ENCODE measurements around the gene PNPO.
"Not testable (repeated sequence)": the region's sequence is repeated elsewhere in the genome, so short reads cannot be mapped to it uniquely, and the experiment has no call there.

PNPO gene

DNA sequence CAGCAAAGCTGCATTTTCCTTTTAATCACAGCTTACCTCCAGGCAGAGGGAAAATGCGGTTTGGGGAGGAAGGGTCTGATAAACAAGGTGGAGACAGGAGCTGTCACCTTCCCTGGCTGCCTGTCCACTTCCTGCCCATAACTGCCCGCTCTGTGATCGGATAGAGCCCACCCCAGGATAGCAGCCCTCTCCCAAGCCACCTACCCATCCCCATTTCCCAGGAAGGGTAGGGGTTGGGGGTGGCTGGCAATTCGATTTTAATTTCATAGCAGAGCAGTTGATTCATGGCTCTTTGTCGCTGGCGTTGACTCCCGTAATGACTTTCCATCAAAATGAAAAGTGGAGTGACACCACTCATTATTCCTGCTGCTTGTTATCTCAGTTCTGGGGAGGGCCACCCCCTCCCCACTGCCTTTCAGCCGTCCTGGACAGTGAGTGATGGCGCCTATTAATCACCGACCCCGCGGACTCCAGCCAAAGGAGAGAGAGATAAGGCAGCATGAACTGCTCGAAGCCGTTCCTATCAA is 40.8 kb downstream of the PNPO start:
- TF ChIP-seq, protein P1, sequence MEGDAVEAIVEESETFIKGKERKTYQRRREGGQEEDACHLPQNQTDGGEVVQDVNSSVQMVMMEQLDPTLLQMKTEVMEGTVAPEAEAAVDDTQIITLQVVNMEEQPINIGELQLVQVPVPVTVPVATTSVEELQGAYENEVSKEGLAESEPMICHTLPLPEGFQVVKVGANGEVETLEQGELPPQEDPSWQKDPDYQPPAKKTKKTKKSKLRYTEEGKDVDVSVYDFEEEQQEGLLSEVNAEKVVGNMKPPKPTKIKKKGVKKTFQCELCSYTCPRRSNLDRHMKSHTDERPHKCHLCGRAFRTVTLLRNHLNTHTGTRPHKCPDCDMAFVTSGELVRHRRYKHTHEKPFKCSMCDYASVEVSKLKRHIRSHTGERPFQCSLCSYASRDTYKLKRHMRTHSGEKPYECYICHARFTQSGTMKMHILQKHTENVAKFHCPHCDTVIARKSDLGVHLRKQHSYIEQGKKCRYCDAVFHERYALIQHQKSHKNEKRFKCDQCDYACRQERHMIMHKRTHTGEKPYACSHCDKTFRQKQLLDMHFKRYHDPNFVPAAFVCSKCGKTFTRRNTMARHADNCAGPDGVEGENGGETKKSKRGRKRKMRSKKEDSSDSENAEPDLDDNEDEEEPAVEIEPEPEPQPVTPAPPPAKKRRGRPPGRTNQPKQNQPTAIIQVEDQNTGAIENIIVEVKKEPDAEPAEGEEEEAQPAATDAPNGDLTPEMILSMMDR (IDR thresholded peaks at IDR 0.05; ENCODE audit: extremely low read depth, missing control alignments) = no peak
- no peak for DNase-seq (ENCODE audit: low spot score)

DNA sequence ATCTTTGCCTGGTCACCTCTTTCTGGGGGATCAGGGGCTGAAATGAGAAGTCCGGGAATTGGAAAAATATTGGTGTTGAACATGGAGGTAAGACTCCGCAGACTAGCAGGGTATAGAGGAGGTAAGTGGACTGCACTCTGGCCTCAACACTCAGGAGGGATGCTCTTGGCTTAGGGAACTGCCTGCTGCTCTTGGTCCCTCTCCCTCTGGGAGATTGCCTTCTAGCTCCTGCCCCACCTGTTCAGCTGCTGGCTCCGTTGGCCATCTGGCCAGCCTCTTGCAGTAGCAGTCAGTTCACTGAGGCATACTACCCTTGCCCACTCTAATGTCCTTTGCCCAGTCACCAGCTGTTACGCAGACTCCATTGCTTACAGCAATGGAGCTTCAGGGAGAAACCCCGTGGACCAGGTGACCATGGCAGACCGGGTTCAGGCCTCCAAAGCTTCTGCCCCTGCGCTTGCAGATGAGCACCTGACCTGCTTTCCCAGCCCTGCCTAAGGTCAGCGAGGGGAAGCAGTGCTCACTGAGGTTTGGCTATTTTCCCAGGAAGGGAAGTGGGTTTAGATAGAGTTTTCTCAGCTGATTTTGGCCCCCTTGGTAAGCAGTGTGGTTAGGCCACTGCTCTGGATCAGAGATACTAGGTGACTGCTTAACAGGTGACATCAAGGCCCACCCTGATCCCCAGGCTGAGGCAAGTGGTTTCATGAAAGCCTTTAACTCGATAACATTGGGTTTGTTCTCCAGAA is 41.4 kb downstream of the PNPO start:
- no peak for DNase-seq (ENCODE audit: low spot score)
- TF ChIP-seq, protein P1 (IDR thresholded peaks at IDR 0.05; ENCODE audit: extremely low read depth, missing control alignments) = no peak

DNA sequence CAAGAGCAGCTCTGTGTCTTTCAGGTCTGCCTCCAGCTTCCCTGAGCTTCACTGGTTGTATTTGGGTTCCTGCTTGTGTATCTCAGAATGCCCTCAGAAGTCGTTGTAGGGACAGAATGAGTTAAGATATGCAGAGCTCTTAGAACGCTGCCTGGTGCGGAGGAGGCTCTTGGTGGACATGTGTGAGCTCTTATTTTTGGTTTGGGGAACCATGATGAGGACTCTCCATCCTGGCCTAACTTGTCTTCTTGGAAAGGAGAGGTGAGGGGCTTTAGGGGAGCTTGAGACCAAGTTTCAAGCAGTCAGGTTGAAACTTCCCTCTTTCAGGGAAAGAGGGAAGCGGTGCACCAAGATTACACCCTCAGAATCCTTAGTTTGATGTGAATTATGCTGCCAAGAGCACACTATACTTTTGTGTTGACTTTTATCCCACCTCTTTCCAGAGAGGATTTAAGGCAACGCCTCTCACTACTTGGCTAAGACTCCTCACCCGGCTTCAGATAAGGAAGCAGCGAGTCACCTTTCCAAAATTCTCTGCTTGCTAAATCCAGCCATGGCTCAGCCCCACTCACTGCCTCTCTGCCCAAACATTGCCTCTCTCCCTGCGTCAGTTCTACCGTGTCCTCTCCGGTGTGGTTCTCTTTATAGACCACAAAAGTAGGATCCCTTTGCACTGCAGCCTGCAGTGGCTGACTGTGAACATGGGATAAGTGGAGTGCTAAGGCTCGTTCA is 42.3 kb downstream of the PNPO start:
- no peak for DNase-seq (ENCODE audit: low spot score)
- TF ChIP-seq, protein P1 (IDR thresholded peaks at IDR 0.05; ENCODE audit: extremely low read depth, missing control alignments) = no peak

DNA sequence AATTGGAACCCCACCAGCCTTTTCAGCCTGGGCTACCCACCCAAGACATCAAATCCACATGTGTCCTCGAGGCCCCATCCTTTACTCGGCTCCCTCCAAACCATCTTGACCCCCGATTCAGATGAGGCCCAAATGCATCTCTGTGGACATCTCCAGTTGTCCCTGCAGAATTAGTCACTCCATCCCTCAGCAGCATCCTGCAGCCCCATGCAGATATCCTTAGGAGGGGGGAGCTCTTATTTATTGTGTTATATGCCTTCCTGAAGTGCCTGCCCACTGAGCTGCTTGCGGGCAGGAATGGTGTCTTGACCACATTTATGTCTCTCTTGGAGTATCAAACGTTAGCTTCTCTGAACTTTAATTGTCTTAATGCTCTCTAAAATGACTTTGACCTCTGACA is 45.1 kb downstream of the PNPO start:
- DNase-seq (ENCODE audit: low spot score) = no peak
- TF ChIP-seq, protein P1 (IDR thresholded peaks at IDR 0.05; ENCODE audit: extremely low read depth, missing control alignments) = no peak

DNA sequence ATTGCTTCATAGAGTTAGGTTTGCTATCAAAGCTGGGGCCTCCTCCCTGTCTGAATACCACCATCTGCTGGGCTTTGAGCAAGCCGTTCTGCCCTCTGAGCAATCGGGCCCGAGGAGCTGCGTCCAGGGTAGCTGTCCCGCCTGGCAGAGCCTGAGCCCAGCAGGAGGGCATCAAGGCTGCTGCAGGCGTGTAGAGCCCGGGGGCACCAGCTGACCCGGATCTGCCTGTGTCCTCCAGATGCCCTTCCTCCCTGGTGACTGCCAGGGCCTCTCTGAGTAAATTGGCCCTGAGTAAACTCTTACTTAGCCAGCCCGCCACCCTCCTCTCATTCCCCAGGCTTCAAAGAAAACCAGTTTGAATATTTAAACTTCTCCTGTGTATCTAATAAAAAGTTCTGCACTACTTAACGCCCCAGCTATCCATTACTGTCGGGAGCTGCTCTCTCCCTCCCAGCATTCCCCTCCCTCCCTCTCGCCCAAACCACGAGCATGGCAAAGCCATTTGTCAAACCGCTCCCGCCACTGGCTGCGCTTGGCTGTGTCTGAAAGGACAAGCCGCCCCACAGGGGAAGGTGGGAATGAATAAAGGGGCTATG is 46.0 kb downstream of the PNPO start:
- no peak for DNase-seq (ENCODE audit: low spot score)

DNA sequence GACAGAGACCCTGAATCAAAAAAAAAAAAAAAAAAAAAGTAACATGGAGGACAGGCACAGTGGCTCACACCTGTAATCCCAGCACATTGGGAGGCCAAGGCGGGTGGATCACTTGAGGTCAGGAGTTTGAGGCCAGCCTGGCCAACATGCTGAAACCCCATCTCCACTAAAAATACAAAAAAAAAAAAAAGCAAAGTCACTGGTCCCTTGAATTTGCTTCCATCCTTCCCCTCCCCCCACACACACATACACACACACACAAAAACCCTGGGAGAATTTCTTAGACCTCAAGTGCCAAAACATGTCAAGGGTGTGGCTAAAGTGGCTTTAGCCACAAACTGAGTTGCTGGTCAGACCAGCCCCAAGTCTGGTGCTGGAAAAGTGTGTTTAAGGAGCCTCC is 47.1 kb downstream of the PNPO start:
- DNase-seq (ENCODE audit: low spot score) = not testable (repeated sequence)

More for the DNA sequence above, 46.0 kb downstream of the PNPO start:
- TF ChIP-seq, protein P1 (IDR thresholded peaks at IDR 0.05; ENCODE audit: extremely low read depth, missing control alignments) = no peak

DNA sequence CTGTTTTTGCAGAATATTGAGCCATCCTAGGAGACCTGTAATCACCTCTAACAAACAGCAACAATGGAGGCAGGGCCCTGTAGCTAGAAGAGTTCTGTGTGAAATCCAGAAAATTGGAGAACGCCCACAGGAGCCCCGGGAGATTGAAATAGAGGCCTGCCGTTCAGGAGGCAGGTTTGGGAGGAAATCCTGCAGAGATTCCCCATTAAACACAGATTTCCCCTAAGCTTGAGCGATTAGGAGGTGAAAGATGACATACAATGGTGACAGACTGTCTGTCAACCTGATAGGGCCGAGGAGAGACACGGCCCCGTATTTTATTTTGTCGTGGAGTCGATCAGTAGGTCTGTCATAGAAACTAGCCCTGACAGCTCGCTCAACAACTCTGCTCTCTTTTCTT is 47.8 kb downstream of the PNPO start:
- TF ChIP-seq, protein P1 (IDR thresholded peaks at IDR 0.05; ENCODE audit: extremely low read depth, missing control alignments) = no peak
- DNase-seq (ENCODE audit: low spot score) = no peak
